ENCODE results near the gene KIAA0513.
A peak's percentile ranks its signal among the peaks of the same experiment; 100 is the strongest.

Gene KIAA0513

GRCh38 chr16:85082173-85083050, 54.8 kb downstream of the KIAA0513 start:
- TF ChIP-seq, protein P1, sequence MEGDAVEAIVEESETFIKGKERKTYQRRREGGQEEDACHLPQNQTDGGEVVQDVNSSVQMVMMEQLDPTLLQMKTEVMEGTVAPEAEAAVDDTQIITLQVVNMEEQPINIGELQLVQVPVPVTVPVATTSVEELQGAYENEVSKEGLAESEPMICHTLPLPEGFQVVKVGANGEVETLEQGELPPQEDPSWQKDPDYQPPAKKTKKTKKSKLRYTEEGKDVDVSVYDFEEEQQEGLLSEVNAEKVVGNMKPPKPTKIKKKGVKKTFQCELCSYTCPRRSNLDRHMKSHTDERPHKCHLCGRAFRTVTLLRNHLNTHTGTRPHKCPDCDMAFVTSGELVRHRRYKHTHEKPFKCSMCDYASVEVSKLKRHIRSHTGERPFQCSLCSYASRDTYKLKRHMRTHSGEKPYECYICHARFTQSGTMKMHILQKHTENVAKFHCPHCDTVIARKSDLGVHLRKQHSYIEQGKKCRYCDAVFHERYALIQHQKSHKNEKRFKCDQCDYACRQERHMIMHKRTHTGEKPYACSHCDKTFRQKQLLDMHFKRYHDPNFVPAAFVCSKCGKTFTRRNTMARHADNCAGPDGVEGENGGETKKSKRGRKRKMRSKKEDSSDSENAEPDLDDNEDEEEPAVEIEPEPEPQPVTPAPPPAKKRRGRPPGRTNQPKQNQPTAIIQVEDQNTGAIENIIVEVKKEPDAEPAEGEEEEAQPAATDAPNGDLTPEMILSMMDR (conservative IDR thresholded peaks at IDR 0.05; ENCODE audit: low read depth, low read length) = no peak
- no peak for DNase-seq (ENCODE audit: low read depth)
- H3K4me3 ChIP-seq (ENCODE audit: low read depth, low read length) = no peak overlapping the region

GRCh38 chr16:85083051-85083639, 55.5 kb downstream of the KIAA0513 start:
- H3K4me3 ChIP-seq (ENCODE audit: low read depth, low read length) = no peak overlapping the region
- no peak for DNase-seq (ENCODE audit: low read depth)
- TF ChIP-seq, protein P1 (conservative IDR thresholded peaks at IDR 0.05; ENCODE audit: low read depth, low read length) = no peak

DNA sequence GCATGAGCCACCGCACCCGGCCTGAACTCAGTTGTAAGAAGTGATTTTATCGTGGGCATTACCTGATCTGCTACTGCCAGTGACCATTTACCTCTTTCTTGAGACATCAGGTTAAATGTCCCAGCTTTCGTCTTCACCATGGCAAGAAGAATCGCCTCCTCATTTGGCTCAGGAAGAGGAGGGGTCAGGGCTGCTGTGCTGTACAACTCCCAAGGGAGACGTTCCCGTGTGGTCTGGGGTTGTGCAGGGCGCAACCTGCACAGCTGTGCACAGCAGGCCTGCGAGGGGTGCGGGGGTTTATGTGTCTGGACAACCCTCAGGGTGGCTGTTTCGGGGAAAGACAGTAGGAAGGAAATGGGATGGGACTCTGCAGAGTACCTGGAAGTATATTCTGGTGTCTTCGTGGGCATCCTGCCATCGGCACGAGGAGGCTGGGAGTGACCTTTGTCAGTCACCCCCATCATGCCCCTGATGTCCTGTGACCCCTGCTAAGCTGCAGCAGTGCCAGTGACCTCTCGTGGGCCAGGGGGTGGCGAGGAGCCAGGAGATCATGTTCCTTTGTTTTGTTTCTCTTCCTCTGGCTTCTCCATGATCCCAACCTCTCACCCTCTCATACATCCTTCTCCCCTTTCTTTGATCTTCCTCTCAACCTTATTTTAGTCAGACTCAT, 57.4 kb downstream of the KIAA0513 start:
- H3K4me3 ChIP-seq (ENCODE audit: low read depth, low read length) = no peak overlapping the region

DNA sequence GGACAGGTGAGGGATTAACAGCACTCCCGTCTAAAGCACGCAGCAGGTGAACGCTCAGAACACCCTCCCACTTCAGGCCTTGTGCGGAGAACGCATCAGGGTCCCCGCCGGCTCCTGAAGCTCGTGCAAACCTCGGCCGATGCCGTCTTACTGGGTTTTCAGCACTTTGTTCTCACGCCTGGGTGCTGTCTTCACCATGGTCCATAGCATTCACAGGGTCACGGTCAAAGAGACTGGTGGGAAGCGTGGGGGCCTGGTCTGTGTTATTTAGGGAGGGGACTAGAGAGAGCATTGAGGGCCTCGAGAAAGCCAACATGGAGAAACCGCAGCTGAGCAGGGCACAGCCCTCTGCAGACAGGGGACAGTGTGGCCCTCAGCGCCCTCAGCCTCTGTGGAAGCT, 58.1 kb downstream of the KIAA0513 start:
- no peak overlapping the region for H3K4me3 ChIP-seq (ENCODE audit: low read depth, low read length)
- DNase-seq (ENCODE audit: low read depth) = no peak
- TF ChIP-seq, protein P1 (conservative IDR thresholded peaks at IDR 0.05; ENCODE audit: low read depth, low read length) = no peak

More for the DNA sequence above, 57.4 kb downstream of the KIAA0513 start:
- DNase-seq (ENCODE audit: low read depth) = peak; percentile 57
- TF ChIP-seq, protein P1 (conservative IDR thresholded peaks at IDR 0.05; ENCODE audit: low read depth, low read length) = no peak

DNA sequence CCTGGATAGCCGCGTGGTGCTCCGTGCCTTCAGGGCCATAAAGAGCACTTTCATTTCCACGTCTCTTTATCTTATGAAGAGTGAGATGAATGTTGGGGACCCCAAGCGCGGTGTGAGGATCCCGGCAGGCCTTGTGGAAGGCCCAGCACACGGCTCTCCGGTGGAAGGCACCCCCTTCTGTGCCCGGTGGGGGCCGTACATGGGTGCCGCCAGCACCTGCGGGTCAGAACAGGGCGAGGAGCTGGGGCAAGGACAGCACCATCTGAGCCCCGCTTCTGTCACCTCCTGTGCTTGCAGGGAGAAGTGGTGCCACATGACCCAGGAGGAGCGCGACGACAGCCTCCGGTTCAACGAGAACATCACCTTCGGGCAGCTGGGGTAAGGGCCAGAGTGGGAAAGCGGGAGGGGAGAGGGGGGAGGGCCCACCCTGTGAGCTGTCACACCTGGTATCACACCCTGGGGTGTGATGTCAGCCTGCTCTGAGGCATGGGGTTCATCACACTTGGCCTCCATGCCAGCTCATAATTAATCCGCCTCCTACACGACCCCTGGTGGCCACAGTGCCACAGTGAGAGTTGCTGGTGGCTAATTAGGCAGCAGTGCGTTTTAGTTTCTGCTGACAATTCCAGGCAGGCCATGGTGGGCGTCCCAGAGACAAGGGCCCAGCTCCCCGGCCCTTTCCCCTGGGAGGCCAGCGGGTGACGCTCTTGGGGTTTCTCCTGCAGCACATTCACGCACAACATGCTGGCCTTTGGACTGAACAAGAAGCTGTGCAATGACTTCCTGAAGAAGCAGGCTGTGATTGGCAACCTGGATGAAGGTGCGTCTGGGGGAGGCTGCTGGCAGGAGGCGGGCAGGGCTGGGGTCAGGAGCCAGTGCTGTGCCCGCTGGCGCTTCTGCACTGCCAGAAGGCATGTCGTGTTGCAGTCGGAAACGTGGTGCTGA, 59.0 kb downstream of the KIAA0513 start:
- no peak overlapping the region for H3K4me3 ChIP-seq (ENCODE audit: low read depth, low read length)
- TF ChIP-seq, protein P1 (conservative IDR thresholded peaks at IDR 0.05; ENCODE audit: low read depth, low read length) = peak; percentile 79
- peak; percentile 54 for DNase-seq (ENCODE audit: low read depth)

DNA sequence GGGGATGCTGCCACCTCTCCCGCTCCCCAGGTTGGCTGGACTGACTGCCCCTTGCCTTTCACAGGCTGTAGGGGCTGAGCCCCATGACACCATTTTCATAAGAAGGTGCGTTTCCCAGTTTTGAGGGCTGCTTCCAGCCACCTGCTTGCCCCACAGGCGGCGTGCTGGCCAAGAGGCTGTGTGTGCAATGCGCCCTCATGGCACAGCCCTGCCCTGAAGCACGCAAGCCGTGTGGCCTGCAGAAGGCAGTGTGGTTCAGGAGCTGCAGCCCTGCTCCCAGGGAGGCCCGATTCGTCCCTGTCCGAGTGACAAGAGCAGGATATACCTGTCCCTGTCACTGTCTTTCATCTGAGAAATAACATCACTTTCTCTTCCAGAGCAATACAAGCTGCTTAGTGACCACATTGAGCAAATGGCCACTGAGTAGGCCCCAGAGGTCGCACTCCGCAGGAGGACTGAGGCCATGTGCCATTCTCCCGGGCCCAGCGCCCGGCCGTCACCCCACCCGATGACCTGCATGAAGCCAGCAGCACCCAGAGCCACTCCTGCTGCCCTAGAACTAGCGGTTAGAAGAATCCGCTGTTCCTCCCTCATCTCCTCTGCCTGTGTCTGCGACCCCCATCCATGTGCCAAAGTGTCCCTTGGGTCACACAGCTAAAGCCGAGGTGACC, 60.4 kb downstream of the KIAA0513 start:
- TF ChIP-seq, protein P1 (conservative IDR thresholded peaks at IDR 0.05; ENCODE audit: low read depth, low read length) = no peak
- H3K4me3 ChIP-seq (ENCODE audit: low read depth, low read length) = no peak overlapping the region
- DNase-seq (ENCODE audit: low read depth) = no peak

Data from choroid plexus epithelial cell (primary cell).